Measurements from ENCODE around the gene KNOP1. TPM values are rescaled to one million over a fixed set of nuclear protein-coding genes. Genes with fewer than 3 reads are reported as not detected.

Gene KNOP1
- total and polyA plus RNA-seq, 10 of the 15 experiments (the other 5 are each of a cell fraction or from before 2014, with no cell fraction given): 13.8 to 47.2 (median 32.1) TPM

DNA sequence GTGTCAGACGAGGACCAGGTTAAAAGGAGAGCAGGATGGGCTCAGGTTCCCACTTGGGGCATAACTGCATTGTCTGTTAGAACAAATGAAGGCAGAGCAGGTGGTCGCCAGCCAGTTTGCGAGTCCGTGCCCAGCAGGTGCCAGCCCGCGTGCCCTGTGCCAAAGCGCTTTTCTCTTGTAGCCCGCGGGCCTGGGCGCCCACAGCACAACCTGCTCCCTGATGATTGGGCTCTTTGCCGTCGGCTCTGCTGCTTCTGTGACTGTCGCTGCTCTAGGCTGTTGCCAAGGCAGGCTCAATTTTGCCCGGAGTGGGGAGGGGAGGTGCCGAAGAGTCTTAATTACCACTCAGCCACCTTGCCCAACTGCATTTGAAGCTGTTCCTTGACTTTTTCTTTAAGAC is 21.1 kb downstream of the KNOP1 start:
- no peak overlapping the region for H3K27ac ChIP-seq (ENCODE audit: control insufficient read depth, insufficient read depth)
- H3K36me3 ChIP-seq (ENCODE audit: control insufficient read depth in 2 of 2, insufficient read depth in 2 of 2, low read length in 1 of 2): peaks cover 0 to 6% of the 10 kb centered on the region in 2 experiments; a peak in 2 of 4 replicates
- SMC1A ChIA-PET (ENCODE audit: uncharacterized antibody, unreplicated experiment): interaction anchor here (1.0 kb wide), 1 partner anchor 95 kb away, joined by 3 read pairs; no protein-coding TSS in a partner anchor
- TF ChIP-seq KAT2A (conservative IDR thresholded peaks at IDR 0.05; ENCODE audit: control insufficient read depth, low read depth, low read length) (no peak), TCF7 (IDR thresholded peaks at IDR 0.05; ENCODE audit: borderline replicate concordance) (no peak), MEF2A (IDR thresholded peaks at IDR 0.05; ENCODE audit: insufficient read depth, low read depth, low read length) (no peak), FOS (IDR thresholded peaks at IDR 0.05; ENCODE audit: borderline replicate concordance, extremely low read depth, insufficient read length) (no peak), ZSCAN29 (IDR thresholded peaks at IDR 0.05) (no peak), CBX3 (IDR thresholded peaks at IDR 0.05; ENCODE audit: borderline replicate concordance, low read depth) (no peak), SP1 (IDR thresholded peaks at IDR 0.05; ENCODE audit: low read depth, low read length) (no peak), BHLHE40 (IDR thresholded peaks at IDR 0.05; ENCODE audit: borderline replicate concordance in 1 of 2, low read depth in 2 of 2, low read length in 1 of 2) (no peak), SPI1 (IDR thresholded peaks at IDR 0.05; ENCODE audit: borderline replicate concordance, insufficient read depth, low read depth, low read length) (no peak), NR2C1 (IDR thresholded peaks at IDR 0.05) (no peak), FOXM1 (IDR thresholded peaks at IDR 0.05; ENCODE audit: low read depth, low read length) (no peak), ZNF622 (IDR thresholded peaks at IDR 0.05) (no peak), MXI1 (IDR thresholded peaks at IDR 0.05; ENCODE audit: low read depth, low read length) (no peak)
- TF ChIP-seq, protein P1, sequence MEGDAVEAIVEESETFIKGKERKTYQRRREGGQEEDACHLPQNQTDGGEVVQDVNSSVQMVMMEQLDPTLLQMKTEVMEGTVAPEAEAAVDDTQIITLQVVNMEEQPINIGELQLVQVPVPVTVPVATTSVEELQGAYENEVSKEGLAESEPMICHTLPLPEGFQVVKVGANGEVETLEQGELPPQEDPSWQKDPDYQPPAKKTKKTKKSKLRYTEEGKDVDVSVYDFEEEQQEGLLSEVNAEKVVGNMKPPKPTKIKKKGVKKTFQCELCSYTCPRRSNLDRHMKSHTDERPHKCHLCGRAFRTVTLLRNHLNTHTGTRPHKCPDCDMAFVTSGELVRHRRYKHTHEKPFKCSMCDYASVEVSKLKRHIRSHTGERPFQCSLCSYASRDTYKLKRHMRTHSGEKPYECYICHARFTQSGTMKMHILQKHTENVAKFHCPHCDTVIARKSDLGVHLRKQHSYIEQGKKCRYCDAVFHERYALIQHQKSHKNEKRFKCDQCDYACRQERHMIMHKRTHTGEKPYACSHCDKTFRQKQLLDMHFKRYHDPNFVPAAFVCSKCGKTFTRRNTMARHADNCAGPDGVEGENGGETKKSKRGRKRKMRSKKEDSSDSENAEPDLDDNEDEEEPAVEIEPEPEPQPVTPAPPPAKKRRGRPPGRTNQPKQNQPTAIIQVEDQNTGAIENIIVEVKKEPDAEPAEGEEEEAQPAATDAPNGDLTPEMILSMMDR (IDR thresholded peaks at IDR 0.05 in 2 of 3, conservative IDR thresholded peaks at IDR 0.05 in 1 of 3; ENCODE audit: control insufficient read depth in 2 of 3, extremely low read depth in 1 of 3, insufficient read depth in 1 of 3, low read depth in 3 of 3, low read length in 3 of 3): no peak
- TF ChIP-seq, protein P2, sequence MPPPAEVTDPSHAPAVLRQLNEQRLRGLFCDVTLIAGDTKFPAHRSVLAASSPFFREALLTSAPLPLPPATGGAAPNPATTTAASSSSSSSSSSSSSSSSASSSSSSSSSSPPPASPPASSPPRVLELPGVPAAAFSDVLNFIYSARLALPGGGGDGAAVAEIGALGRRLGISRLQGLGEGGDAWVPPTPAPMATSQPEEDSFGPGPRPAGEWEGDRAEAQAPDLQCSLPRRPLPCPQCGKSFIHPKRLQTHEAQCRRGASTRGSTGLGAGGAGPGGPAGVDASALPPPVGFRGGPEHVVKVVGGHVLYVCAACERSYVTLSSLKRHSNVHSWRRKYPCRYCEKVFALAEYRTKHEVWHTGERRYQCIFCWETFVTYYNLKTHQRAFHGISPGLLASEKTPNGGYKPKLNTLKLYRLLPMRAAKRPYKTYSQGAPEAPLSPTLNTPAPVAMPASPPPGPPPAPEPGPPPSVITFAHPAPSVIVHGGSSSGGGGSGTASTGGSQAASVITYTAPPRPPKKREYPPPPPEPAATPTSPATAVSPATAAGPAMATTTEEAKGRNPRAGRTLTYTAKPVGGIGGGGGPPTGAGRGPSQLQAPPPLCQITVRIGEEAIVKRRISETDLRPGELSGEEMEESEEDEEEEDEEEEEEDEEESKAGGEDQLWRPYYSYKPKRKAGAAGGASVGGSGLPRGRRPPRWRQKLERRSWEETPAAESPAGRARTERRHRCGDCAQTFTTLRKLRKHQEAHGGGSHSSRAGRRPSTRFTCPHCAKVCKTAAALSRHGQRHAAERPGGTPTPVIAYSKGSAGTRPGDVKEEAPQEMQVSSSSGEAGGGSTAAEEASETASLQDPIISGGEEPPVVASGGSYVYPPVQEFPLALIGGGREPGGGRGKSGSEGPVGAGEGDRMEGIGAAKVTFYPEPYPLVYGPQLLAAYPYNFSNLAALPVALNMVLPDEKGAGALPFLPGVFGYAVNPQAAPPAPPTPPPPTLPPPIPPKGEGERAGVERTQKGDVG (CRISPR knock-in tag; IDR thresholded peaks at IDR 0.05): no peak
- TF ChIP-seq, protein P3, sequence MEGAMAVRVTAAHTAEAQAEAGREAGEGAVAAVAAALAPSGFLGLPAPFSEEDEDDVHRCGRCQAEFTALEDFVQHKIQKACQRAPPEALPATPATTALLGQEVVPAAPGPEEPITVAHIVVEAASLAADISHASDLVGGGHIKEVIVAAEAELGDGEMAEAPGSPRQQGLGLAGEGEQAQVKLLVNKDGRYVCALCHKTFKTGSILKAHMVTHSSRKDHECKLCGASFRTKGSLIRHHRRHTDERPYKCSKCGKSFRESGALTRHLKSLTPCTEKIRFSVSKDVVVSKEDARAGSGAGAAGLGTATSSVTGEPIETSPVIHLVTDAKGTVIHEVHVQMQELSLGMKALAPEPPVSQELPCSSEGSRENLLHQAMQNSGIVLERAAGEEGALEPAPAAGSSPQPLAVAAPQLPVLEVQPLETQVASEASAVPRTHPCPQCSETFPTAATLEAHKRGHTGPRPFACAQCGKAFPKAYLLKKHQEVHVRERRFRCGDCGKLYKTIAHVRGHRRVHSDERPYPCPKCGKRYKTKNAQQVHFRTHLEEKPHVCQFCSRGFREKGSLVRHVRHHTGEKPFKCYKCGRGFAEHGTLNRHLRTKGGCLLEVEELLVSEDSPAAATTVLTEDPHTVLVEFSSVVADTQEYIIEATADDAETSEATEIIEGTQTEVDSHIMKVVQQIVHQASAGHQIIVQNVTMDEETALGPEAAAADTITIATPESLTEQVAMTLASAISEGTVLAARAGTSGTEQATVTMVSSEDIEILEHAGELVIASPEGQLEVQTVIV (IDR thresholded peaks at IDR 0.05; ENCODE audit: borderline replicate concordance, partially characterized antibody): no peak

More for the DNA sequence above, 21.1 kb downstream of the KNOP1 start:
- Histone ChIP-seq H3K9me3 (replicated peaks; ENCODE audit: control insufficient read depth, insufficient read depth, low read length) (no peaks in the 10 kb centered on the region), H4K20me1 (ENCODE audit: control insufficient read depth, insufficient read depth) (no peaks in the 10 kb centered on the region), H3K4me1 (ENCODE audit: control insufficient read depth, insufficient read depth, low read length) (0 out of 2 replicates have a peak, but pooled peaks cover 2% of the 10 kb centered on the region), H3K9ac (ENCODE audit: control insufficient read depth, insufficient read depth, low read length) (no peak overlapping the region), H3K79me2 (ENCODE audit: control insufficient read depth, insufficient read depth, low read length) (no peaks in the 10 kb centered on the region), H2AFZ (ENCODE audit: control insufficient read depth, low read depth, low read length) (no peak overlapping the region), H3K4me3 (no peak overlapping the region), H3K4me2 (ENCODE audit: control insufficient read depth, insufficient read depth) (no peak overlapping the region), H3K27me3 (replicated peaks in 1 of 2; ENCODE audit: control insufficient read depth in 2 of 2, insufficient read depth in 2 of 2, low read length in 1 of 2) (no peaks in the 10 kb centered on the region)
- ChIA-PET POLR2A (no interaction called here), RAD21 (ENCODE audit: unreplicated experiment) (no interaction called here), CTCF (interaction anchor here (0.9 kb wide), 1 partner anchor 190 kb away, joined by 3 read pairs; no protein-coding TSS in a partner anchor)
- in situ Hi-C loops (cut with MboI) (no loop called here), intact Hi-C loops (cut with micrococcal nuclease; ENCODE audit: unreplicated experiment) (no loop called here)
- DNase-seq (ENCODE audit: low read depth, low spot score) (no peak), ATAC-seq (no peak), FAIRE-seq (no peak)
- 98% methylated on average over 14 of the region's 15 CpGs for WGBS (ENCODE audit: insufficient coverage, insufficient replicate concordance, low lambda C conversion rate, missing lambda C conversion rate)
- no TSS peak for BruUV-seq (replicated peaks)

Data from GM12878 (cell line).